Measurements from ENCODE around the gene GCNT1.

DNA sequence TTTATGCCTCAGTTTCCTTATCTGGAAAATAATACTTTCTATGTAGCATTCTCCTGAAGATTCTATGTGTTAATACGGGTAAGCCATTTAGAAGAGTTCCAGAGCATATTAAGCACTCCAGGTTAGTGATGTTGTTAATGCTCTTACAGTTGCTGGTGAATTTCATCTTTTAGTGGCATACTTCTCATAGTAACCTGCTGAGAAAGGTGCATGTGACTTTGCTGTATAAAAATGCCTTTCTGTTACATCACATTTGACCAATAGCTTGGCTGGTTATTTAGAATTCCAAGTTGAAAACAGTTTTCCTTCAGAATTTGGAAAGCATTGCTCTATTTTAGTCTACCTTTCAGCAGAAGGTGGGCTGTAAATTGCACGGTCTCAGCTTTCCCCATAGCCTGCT, 27.2 kb downstream of the GCNT1 start:
- TF ChIP-seq, protein P1, sequence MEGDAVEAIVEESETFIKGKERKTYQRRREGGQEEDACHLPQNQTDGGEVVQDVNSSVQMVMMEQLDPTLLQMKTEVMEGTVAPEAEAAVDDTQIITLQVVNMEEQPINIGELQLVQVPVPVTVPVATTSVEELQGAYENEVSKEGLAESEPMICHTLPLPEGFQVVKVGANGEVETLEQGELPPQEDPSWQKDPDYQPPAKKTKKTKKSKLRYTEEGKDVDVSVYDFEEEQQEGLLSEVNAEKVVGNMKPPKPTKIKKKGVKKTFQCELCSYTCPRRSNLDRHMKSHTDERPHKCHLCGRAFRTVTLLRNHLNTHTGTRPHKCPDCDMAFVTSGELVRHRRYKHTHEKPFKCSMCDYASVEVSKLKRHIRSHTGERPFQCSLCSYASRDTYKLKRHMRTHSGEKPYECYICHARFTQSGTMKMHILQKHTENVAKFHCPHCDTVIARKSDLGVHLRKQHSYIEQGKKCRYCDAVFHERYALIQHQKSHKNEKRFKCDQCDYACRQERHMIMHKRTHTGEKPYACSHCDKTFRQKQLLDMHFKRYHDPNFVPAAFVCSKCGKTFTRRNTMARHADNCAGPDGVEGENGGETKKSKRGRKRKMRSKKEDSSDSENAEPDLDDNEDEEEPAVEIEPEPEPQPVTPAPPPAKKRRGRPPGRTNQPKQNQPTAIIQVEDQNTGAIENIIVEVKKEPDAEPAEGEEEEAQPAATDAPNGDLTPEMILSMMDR (IDR thresholded peaks at IDR 0.05): no peak
- no peak for TF ChIP-seq EP300 (IDR thresholded peaks at IDR 0.05)

Measured in ovary (tissue), 3 donors.